Suppressor macrophage treated with lipopolysaccharide for 1 hour (primary cell): Measurements from ENCODE around the gene CTDP1.

Source experiments
- DNase-seq, 3 donors: peaks; one replicate each; pipeline ENCODE4 v3.0.0-alpha.2; 2020 to 2022

Gene CTDP1

GRCh38 chr18:79644666-79645057, 34.9 kb upstream of the CTDP1 start:
- DNase-seq: no peak

GRCh38 chr18:79645291-79645983, 34.2 kb upstream of the CTDP1 start:
- peak; percentile 18 to 54 (median 37) for DNase-seq

DNA sequence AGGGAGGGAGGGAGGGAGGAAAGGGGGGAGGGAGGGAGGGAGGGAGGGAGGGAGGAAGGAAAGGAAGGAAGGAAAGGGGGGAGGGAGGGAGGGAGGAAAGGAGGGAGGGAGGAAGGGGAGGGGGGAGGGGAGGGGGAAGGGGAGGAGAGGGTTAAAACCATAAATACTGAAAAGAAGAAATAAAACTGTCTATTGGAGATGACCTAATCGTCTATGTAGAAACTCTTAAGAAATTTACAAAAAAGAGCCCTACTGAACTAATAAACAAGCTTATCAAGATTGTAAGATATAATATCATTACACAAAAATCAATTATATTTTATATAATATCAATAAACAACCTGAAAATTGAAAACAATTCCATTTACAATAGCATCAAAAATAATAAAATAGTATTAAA, 32.3 kb upstream of the CTDP1 start:
- no peak for DNase-seq

GRCh38 chr18:79650959-79651358, 28.6 kb upstream of the CTDP1 start:
- no peak for DNase-seq

GRCh38 chr18:79657342-79657996, 22.1 kb upstream of the CTDP1 start:
- DNase-seq: no peak

GRCh38 chr18:79658366-79658765, 21.2 kb upstream of the CTDP1 start:
- no peak for DNase-seq

GRCh38 chr18:79659733-79660132, 19.9 kb upstream of the CTDP1 start:
- DNase-seq: no peak

GRCh38 chr18:79662034-79662433, 17.6 kb upstream of the CTDP1 start:
- DNase-seq: no peak

DNA sequence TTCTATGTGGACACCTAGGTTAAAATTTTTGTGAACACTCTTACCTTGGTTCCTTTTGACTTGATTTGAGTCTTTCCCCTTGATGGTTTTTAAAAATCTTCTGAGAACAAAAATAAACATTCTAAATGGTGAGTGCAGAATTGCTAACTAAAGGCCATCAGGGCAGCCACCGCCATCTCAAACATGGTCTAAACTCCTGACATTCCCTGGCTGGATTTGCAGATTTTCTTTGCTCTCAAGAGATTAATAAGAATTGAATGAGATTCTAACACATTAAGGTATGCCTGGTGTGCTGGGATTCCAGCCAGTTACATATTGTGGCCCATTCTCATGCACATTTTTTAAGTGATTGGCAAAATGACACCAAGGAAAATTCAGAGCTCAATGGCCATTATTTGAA, 17.2 kb upstream of the CTDP1 start:
- no peak for DNase-seq

DNA sequence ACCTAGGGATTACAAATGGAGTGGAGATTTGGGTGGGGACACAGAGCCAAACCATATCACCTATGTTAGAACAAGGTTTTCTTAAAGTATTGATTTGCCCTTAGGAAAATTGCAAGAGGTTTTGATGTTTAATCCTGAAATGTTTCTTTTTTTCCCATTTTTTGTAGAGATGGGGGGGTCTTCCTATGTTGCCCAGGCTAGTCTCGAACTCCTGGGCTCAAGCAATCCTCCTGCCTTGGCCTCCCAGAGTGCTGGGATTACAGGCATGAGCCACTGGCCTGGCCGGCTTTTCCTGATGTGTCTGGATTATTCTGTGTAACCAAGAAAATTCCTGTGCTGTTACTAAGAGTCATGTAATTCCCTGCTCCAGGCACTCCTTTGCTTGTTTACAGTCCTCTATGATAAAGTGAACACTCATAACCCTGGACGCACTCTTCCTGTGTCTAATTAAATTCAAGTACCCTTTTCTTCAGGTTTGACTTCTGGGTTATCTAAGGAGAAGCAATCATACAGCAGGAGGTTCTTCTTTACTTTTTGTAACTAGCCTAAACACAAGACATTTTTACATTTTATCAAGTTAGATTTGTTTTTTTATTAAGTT, 15.0 kb upstream of the CTDP1 start:
- DNase-seq: no peak

DNA sequence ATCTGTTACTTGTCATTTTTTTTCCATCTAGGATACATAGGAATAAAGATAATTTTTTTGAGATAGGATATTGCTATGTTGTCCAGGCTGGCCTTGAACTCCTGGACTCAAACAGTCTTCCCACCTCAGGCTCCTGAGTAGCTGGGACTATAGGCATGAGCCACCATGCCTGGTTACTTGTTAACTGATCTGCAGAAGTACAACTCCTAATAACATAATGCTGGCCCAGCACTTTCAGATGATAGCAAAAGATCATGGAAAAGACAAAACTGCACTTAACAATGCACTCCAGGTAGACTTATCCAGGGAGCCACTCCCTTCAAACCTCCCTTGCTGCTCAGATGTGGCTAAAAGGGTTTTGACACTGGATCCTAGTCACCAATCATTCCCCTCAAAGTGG, 11.4 kb upstream of the CTDP1 start:
- no peak for DNase-seq

GRCh38 chr18:79672490-79673276, 6.9 kb upstream of the CTDP1 start:
- no peak for DNase-seq

DNA sequence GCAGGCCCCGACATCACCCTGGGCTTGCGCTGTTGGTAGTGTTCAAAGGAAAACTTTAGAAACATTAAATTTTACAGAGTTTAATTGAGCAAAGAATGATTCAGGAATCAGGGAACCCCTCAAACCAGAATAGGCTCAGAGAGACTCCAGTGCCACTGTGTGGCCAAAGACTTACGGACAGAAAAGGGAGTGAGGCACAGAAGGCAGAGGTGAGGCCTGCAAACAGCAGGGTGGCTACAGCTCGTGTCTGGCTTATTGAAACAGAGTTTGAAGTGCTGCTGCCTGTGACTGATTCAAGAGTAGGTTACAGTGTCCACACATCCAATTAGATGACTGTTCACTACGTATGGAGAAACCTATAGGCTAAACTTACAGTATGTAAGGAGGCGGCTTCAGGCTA, 2.4 kb upstream of the CTDP1 start:
- DNase-seq: no peak

DNA sequence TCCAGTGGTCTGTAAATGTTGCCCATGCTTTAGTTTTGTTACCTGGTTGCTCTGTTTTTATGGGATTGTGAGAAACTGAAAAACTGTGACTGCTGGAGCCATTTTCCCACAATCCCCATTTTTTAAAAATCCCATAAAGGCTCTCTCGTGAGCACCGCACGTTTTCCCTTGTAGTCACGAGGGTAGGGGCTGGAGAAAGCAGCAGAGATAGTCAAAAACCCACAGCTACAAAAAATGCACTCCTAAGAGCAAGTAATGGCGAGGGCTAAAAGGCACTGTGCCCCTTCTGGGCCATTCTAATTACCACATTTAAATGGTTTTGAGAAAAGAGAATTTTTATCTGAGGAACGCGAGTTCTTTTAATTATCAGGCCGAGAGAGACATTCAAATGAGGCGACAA, 1.8 kb upstream of the CTDP1 start:
- DNase-seq: no peak

DNA sequence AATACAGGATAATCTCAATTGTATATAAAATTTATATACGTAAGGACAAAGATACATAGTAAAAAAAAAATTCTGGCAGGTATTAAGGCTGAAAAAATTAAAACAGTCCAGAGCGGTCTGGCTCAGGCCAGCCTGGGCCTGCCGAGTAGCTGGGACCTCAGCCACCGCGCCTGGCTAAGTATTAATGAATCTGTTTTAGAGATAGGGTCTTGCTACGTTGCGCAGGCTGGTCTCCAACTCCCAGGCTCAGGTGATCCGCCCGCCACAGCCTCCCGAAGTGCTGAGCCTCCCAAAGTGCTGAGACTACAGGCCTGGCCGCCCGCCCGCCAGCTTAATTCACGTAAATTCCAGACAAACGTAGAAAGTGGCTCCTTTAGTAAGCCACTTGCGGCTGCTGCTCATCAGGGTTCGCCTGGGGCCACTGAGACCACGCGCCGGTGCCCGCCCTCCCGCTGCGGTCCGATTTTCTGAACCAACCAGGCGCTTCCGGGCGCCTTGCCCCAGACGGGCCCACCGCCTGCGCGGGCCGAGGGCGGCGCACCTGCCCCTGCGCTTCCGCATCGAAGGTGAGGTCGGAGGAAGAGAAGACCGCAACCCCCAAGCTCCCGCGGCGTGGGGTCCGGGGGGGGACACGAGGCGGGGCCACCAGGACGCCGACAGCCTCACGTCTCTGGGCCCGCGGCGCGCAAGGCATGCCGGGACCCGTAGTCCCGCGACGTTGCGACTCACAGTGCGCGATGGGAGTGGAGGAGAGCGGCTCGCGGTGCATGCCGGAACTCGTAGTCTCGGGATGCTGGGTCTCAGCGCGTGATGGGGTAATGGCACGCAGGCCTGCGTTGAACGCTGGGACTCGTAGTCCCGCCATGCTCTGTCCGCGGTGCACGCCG, 695 bp upstream of the CTDP1 start:
- peak; percentile 98 to 99 (median 99) for DNase-seq

DNA sequence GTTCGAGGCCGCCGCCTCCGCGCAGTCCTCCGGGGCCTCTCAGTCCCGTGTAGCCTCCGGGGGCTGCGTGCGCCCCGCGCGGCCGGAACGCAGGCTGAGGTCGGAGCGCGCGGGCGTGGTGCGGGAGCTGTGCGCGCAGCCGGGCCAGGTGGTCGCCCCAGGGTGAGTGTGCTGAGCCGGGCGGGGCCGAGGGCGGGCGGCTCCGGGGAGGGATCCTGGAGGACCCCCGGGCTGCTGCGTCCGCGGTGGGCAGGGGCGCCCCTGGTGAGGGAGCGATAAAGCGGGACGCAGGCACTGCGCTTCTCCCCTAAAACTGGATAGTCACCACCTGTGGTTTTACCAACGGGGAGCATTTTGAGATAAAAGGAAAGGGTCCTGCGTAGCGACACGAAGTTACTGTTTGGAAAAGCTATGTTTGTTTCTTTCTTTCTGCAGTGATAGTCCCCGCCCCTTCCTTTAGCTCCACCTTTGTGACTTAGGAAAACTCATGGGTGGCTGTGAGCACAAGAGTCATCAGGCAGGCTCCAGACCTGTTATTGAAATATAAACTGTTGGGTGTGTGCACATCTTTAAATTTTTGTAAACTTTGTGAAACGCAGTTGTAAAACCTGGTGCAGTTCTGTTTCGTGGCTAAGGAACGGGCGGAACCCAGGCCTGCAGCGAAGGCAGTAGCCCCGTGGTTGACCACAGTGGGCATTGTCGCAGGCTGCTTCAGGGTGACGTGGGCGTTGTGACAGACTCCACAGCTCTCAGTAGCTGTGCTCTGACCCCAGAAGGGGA, 687 bp downstream of the CTDP1 start:
- peak; percentile 67 to 68 (median 68) for DNase-seq

DNA sequence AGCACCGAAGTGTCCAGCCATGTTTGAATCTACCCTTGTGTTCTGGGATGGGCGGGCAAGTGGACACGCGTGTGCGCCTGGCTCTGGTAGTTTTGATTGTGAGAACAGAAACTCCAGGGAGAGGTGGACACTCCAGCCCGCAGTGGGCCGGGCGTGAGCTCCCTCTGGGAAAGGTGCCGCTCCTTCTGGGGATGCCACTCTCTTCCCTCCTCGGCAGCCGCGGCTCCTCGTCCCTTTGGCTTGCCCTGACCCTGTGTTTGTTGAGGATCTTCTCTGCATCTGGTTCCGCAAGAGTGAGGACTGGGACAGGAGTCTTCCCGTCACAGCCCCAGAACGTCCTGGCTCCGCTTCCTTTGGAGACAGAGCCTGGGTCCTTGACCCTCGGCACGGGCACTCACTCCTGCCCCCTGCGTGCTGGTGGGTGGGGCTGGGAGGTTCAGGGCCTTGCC, 1.3 kb downstream of the CTDP1 start:
- no peak for DNase-seq

- peak; percentile 62 to 71 (median 66) for DNase-seq
These were observed 2.1 kb downstream of the CTDP1 start for GRCh38 chr18:79681484-79682387.

GRCh38 chr18:79682481-79682880, 2.9 kb downstream of the CTDP1 start:
- no peak for DNase-seq

GRCh38 chr18:79682894-79683625, 3.5 kb downstream of the CTDP1 start:
- DNase-seq: peak in 2 of 3 donors; percentile 38 to 62
